Astrocyte of the cerebellum (primary cell): ENCODE data around the gene RARRES1.

Experiments used
- DNase-seq: peaks from one replicate; pipeline ENCODE4 v3.0.0-alpha.2; 2011; ENCODE audit warnings: low read depth
- H3K4me3 ChIP-seq: 2 replicates; pipeline ENCODE4 v1.5.1; 2011; ENCODE audit warnings: mild to moderate bottlenecking, low read depth, low read length, moderate library complexity
- CTCF ChIP-seq: IDR thresholded peaks from 2 replicates; pipeline ENCODE4 v1.5.1; 2012; ENCODE audit warnings: low read length, low read depth, moderate library complexity, mild to moderate bottlenecking; ENCODE audit errors: missing control alignments
- in situ Hi-C: cut with HindIII; loops from 2 replicates; pipeline ENCODE4 v1.10.0; 2017; ENCODE audit warnings: low sequenced_read_pairs

The RARRES1 gene

DNA sequence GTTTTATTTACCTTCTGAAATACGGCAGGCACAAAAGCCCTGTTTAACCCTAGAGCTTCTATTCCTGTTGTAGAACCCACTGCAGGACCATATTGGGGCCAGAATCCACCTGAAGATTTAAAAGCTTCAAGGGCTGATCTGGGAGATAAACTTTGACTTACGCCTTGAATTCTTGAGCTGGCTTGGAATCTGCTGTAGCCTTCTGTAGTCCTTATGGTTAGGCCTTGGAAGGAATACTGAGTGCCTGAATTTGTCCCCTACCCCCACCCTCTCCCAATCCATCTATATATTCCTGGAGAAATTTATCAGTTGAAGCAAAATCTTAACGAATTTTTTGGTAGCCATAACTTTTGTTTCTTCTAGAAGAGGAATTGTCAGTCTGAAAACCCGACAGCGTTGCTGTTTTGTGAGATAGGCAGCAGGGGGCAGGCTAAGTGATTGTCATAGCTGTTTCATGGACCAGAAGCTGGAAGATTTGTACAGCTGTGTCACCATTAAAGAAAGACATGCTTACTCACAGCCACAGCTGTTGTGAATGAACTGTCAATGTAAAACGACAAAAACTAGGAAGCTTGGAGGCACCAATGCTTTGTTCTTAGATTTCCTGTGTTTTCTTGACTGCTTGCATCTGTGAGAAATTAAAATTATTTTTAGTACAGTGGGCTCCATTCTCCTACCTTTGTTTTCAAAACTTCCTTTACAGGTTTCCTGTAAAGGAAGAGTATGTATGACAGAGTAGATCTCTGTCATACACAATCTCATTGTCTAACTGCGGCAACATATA, 72.6 kb downstream of the RARRES1 start:
- in situ Hi-C loops = loop anchor here (10.0 kb wide), 2 partner anchors 45 to 125 kb away; no protein-coding TSS in a partner anchor
- DNase-seq = peak; percentile 56
- H3K4me3 ChIP-seq = no peak overlapping the region
- TF ChIP-seq CTCF = peak; percentile 76

- no peak for DNase-seq
- TF ChIP-seq CTCF = no peak
- in situ Hi-C loops = loop anchor here (10.0 kb wide), 2 partner anchors 46 to 126 kb away; no protein-coding TSS in a partner anchor
- no peak overlapping the region for H3K4me3 ChIP-seq
Observed at GRCh38 chr3:158658889-158659288, 73.4 kb downstream of the RARRES1 start.

DNA sequence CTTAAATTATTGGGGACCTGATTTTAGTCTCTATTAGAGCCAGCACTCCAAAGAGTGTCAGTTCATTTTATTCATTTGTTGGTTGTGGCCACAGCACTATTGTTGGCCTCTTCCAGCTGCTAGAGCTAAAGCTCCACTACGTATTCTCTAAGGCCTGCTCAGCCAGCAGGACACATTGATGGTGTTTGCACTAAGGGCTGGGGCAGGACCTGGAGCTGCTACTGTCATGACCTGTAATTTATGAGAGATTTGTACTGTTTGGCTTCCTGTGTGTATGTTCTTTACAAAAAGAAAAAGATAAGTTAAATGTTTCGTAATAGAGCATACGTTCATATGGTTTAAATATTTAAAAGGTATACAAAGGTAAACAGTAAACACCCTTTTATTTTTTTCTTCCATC, 79.8 kb downstream of the RARRES1 start:
- no peak for DNase-seq
- in situ Hi-C loops = loop anchor here (10.0 kb wide), 2 partner anchors 52 to 132 kb away; no protein-coding TSS in a partner anchor
- no peak for TF ChIP-seq CTCF
- no peak overlapping the region for H3K4me3 ChIP-seq

- no peak for TF ChIP-seq CTCF
- no peak overlapping the region for H3K4me3 ChIP-seq
- no peak for DNase-seq
- in situ Hi-C loops = loop anchor here (10.0 kb wide), 2 partner anchors 54 to 134 kb away; no protein-coding TSS in a partner anchor
Observed at GRCh38 chr3:158651192-158651591, 81.1 kb downstream of the RARRES1 start.

DNA sequence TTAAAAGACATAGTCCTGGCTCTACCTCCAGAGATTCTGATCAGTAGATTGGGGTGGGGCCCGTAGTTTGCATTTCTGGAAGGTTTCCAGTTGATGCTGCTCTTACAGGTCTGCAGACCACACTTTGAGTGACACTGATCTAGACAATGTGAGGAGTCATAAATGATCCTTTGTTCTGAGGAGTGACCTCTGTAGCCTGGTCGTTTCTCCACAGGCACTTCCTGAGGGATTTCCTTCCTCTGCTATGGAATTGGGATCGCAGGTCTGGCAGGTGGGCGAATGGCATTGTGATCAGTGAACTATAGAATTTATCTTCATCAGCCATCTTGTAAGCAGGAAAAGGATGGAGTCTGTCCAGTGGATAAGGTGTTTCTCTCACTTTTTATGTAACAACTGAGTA, 82.5 kb downstream of the RARRES1 start:
- no peak for DNase-seq
- in situ Hi-C loops = loop anchor here (10.0 kb wide), 2 partner anchors 55 to 135 kb away; no protein-coding TSS in a partner anchor
- no peak for TF ChIP-seq CTCF

More for the DNA sequence above, 82.5 kb downstream of the RARRES1 start:
- H3K4me3 ChIP-seq = no peak overlapping the region
